Muscle of arm (tissue), 12 donors: ENCODE measurements around the gene AK1. TPM values are rescaled to one million over a fixed set of nuclear protein-coding genes. Genes with fewer than 3 reads are reported as not detected.
A peak's percentile ranks its signal among the peaks of the same experiment; 100 is the strongest.
"Not testable (repeated sequence)": the region's sequence is repeated elsewhere in the genome, so short reads cannot be mapped to it uniquely, and the experiment has no call there.

ENCODE experiments used
- DNase-seq: peaks from one replicate; pipeline ENCODE4 v3.0.0-alpha.2; 2013
- polyA plus RNA-seq, 12 donors: library from polyadenylated mRNA; unstranded; fragments of 120-200 nt; gene quantifications; one replicate each; pipeline ENCODE4 v1.2.1, GENCODE V29; 2013; ENCODE audit not compliant: insufficient read length in 12 of 12

The AK1 gene
- polyA plus RNA-seq, 12 donors, result 441 to 7,878 (median 918) TPM

- no peak for DNase-seq
Observed at GRCh38 chr9:127850286-127850830, 27.1 kb downstream of the AK1 start.

- DNase-seq, result no peak
Observed at GRCh38 chr9:127848756-127849504, 28.5 kb downstream of the AK1 start.

- DNase-seq, result no peak
Observed at GRCh38 chr9:127847833-127848755, 29.4 kb downstream of the AK1 start.

GRCh38 chr9:127847178-127847510, 30.3 kb downstream of the AK1 start:
- no peak for DNase-seq

- no peak for DNase-seq
Observed at GRCh38 chr9:127846443-127847177, 30.9 kb downstream of the AK1 start.

GRCh38 chr9:127845619-127846018, 31.9 kb downstream of the AK1 start:
- DNase-seq, result not testable (repeated sequence)

- DNase-seq, result no peak
Observed at GRCh38 chr9:127844821-127845359, 32.6 kb downstream of the AK1 start.

- no peak for DNase-seq
Observed at GRCh38 chr9:127841087-127841835, 36.2 kb downstream of the AK1 start.

GRCh38 chr9:127838375-127839078, 38.9 kb downstream of the AK1 start:
- DNase-seq, result no peak

GRCh38 chr9:127837346-127837745, 40.1 kb downstream of the AK1 start:
- DNase-seq, result no peak

GRCh38 chr9:127836561-127836960, 40.9 kb downstream of the AK1 start:
- not testable (repeated sequence) for DNase-seq

- DNase-seq, result no peak
Observed at GRCh38 chr9:127835991-127836516, 41.4 kb downstream of the AK1 start.

- no peak for DNase-seq
Observed at GRCh38 chr9:127833555-127833954, 43.9 kb downstream of the AK1 start.

- no peak for DNase-seq
Observed at GRCh38 chr9:127832248-127832647, 45.2 kb downstream of the AK1 start.

- no peak for DNase-seq
Observed at GRCh38 chr9:127829205-127829906, 48.1 kb downstream of the AK1 start.

- peak; percentile 77 for DNase-seq
Observed at GRCh38 chr9:127828262-127829031, 49.0 kb downstream of the AK1 start.

- DNase-seq, result no peak
Observed at GRCh38 chr9:127826253-127826913, 51.1 kb downstream of the AK1 start.
